Fibroblast of the aortic adventitia (primary cell): ENCODE data around the gene GPC6. TPM values are rescaled to one million over a fixed set of nuclear protein-coding genes. Genes with fewer than 3 reads are reported as not detected.

ENCODE experiments used
- DNase-seq: peaks from one replicate; pipeline ENCODE4 v3.0.0-alpha.2; 2010; ENCODE audit warnings: low read depth
- H3K4me3 ChIP-seq: 2 replicates; pipeline ENCODE4 v1.5.1; 2011; ENCODE audit warnings: low read depth, mild to moderate bottlenecking, control low read depth, low read length, moderate library complexity
- CTCF ChIP-seq: IDR thresholded peaks from 2 replicates; pipeline ENCODE4 v1.5.1; 2011; ENCODE audit warnings: mild to moderate bottlenecking, low read length, control low read depth, inconsistent platforms; ENCODE audit not compliant: insufficient read depth
- total RNA-seq: library from RNA; depleted of rRNA; stranded (reverse); fragments of >200 nt; gene quantifications from 2 replicates; pipeline ENCODE4 v1.2.3, GENCODE V29; 2012; ENCODE audit warnings: low replicate concordance

The GPC6 gene
- total RNA-seq, 1 donor: 92.6 TPM

DNA sequence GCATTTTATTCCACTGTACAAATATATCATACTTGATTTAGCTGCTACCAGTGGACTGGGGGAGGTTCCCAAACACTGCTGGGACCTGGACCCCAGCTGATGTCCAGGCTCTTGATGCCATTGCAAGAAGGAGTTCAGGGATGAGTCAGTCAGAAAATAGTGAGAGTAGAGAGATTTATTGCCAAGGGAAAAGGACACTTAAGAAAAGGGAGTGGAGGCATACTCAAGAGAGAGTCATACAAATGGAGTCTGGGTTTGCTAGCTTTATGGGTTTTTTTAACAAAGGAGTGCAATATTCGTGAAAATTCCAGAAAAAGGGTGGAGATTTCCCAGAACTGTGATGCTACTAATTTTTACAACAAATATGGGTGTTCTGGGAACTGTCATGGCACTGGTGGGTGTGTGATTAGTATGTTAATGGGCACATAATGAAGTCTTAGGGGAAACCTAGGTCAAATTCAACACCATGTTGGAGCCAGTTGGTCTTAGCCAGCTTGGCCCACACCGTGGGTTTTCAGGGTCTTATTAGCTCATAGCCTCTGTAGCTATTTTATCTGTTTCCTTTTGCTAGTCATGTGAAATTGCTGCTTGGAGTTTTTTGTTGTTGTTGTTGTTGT lies 36.2 kb downstream of the GPC6 start:
- TF ChIP-seq CTCF: no peak
- peak; percentile 58 for DNase-seq
- no peak overlapping the region for H3K4me3 ChIP-seq

DNA sequence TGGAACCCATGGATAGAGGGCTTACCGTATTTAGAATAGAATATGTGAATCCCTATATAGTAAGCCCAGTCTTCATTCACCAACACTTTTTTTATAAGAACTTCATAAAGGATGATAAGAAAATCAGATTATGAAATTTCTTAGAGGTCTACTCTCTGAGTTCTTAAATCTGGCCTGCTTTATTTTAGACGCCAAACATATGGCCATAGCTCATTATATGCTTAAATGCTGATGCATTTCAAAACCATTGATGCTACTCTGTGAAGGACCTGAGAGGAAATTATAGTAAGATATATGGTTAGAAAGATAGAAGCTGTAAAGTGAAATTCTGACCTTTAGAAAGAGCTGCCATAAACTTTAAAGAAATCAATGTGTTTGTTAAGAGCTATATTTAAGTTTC lies 38.3 kb downstream of the GPC6 start:
- no peak for DNase-seq
- no peak for TF ChIP-seq CTCF
- no peak overlapping the region for H3K4me3 ChIP-seq

- H3K4me3 ChIP-seq: no peak overlapping the region
- no peak for DNase-seq
- TF ChIP-seq CTCF: no peak
Observed at GRCh38 chr13:93265800-93266199, 39.2 kb downstream of the GPC6 start.

DNA sequence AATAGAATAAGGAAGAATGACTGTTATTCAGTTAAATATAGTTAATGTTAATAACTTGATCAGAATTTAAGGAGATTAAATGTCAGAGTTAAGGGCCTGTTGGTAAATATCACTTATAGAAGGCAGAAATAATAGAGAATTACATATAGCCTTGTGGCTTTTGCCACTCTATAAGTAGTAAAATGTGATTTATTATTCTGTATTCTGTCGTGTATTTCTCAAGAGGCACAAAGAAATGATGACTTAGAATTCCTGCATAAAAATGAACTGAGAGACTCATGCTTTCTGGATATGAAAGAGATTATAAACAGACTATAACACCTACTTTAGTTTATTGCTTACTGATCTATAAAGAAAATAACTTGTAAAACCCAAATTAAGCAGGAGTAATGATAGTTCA lies 40.1 kb downstream of the GPC6 start:
- no peak overlapping the region for H3K4me3 ChIP-seq
- DNase-seq: no peak
- TF ChIP-seq CTCF: no peak

GRCh38 chr13:93268327-93269028 lies 41.9 kb downstream of the GPC6 start:
- DNase-seq: no peak
- no peak for TF ChIP-seq CTCF

DNA sequence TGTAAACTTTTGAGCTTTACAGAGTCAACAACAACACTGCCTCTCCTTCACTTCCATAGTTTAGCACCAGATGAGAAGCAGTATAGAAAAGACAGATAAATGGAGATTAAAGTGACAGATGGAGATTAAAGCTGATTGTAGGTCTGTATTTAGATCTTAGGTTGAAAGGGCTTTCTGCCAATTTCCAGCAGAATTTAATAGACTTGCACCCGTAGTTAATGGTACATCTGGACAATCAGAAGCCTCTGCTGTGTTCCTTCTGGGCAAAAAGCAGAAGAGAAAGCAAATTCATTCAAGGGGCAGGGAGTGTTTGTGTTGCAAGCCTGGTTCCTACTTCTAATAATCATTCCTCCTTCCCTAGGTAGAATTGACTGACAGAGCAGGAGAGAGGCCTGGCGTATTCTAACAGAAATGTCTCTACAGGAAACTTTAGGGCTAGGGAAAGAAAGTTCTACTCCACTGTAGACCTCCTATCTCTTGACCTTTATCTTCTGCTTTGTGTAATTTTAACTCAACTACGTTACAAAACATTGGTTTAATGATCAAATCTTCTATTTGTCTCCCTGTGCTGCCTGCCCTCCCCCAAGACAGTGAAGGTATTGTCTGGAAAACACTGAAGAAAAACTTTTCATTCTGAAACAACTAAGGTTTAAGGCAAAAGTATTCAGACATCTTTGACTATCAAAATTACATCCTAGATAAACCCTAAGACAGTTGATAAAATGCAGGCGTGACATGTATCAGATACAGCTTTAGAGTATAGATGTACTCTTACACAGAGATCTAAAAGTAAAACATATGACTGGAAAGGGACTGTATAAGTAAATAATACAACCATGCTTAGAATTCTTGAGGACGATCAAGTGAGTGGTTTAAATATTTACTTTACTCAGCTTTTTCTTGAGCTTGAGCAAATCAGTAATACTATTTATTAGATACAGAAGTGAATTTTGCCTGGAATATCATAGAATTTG lies 44.4 kb downstream of the GPC6 start:
- TF ChIP-seq CTCF: no peak
- no peak overlapping the region for H3K4me3 ChIP-seq
- no peak for DNase-seq

More at GRCh38 chr13:93268327-93269028, 41.9 kb downstream of the GPC6 start:
- no peak overlapping the region for H3K4me3 ChIP-seq
